Mucosa of descending colon (tissue), 3 donors: ENCODE data around the gene INPP5F. TPM values are rescaled to one million over a fixed set of nuclear protein-coding genes. Genes with fewer than 3 reads are reported as not detected.
A peak's percentile ranks its signal among the peaks of the same experiment; 100 is the strongest.

Source experiments
- ATAC-seq: fragments of 200-7000 bp; cut with Tn5 transposase; one replicate; pipeline ENCODE4 v1.9.1; 2020; ENCODE audit warnings: mild to moderate bottlenecking, moderate library complexity
- DNase-seq, 3 donors: peaks; one replicate each; pipeline ENCODE4 v3.0.0-alpha.2; 2020
- H3K36me3 ChIP-seq: fragments of 200-600 bp; one replicate; pipeline ENCODE4 v1.8.0; 2021; ENCODE audit warnings: low read depth, mild to moderate bottlenecking
- H3K4me1 ChIP-seq: fragments of 200-600 bp; one replicate; pipeline ENCODE4 v1.8.0; 2021; ENCODE audit warnings: low read depth, mild to moderate bottlenecking
- H3K4me3 ChIP-seq: fragments of 200-600 bp; one replicate; pipeline ENCODE4 v1.8.0; 2021; ENCODE audit warnings: mild to moderate bottlenecking
- H3K9me3 ChIP-seq: fragments of 200-600 bp; one replicate; pipeline ENCODE4 v1.8.0; 2021; ENCODE audit warnings: mild to moderate bottlenecking
- intact Hi-C, 2 donors: fragments of 100-400 bp; cut with DNase I in 1 of 2; cut with micrococcal nuclease in 1 of 2; formaldehyde crosslinking; loops; one replicate each; pipeline versions ENCODE4 v1.11.0 to v1.11.1; 2022; cut with DNase I, micrococcal nuclease
- total RNA-seq, 3 donors: library from RNA; stranded (reverse); fragmentation: NEBNext Ultra II Directional in 2 of 3; extraction: Animal tissue kit (Norgen Biotek cat#: 25700) in 2 of 3; gene quantifications; one replicate each; pipeline versions ENCODE4 v1.2.1 to v1.2.4, GENCODE V29; 2021 to 2023
- TF ChIP-seq, protein P1 (sequence below): fragments of 200-600 bp; IDR thresholded peaks from one replicate; pipeline ENCODE4 v1.8.0; 2022; ENCODE audit warnings: antibody characterized with exemption, mild to moderate bottlenecking
- donor health status: DM: no; HTN: no; CAD: no; lungs with moderate emphysema.
- donor health status: DM: no; HTN: no; CAD: no.
- donor health status: DM: no; HTN: yes; CAD: no.

Gene INPP5F
- total RNA-seq, 3 donors from 2014 or later, result 12.5 to 19.9 (median 13.2) TPM

GRCh38 chr10:119872860-119873681 is 147.2 kb downstream of the INPP5F start:
- Histone ChIP-seq H3K4me1 (peaks cover 16% of the 10 kb centered on the region), H3K4me3 (peak overlapping the region; percentile 80), H3K9me3 (no peaks in the 10 kb centered on the region), H3K36me3 (no peaks in the 10 kb centered on the region)
- TF ChIP-seq, protein P1, sequence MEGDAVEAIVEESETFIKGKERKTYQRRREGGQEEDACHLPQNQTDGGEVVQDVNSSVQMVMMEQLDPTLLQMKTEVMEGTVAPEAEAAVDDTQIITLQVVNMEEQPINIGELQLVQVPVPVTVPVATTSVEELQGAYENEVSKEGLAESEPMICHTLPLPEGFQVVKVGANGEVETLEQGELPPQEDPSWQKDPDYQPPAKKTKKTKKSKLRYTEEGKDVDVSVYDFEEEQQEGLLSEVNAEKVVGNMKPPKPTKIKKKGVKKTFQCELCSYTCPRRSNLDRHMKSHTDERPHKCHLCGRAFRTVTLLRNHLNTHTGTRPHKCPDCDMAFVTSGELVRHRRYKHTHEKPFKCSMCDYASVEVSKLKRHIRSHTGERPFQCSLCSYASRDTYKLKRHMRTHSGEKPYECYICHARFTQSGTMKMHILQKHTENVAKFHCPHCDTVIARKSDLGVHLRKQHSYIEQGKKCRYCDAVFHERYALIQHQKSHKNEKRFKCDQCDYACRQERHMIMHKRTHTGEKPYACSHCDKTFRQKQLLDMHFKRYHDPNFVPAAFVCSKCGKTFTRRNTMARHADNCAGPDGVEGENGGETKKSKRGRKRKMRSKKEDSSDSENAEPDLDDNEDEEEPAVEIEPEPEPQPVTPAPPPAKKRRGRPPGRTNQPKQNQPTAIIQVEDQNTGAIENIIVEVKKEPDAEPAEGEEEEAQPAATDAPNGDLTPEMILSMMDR, result no peak
- intact Hi-C loops, result no loop called here
- DNase-seq, result peak; percentile 90 to 94 (median 93)
- ATAC-seq, result peak; percentile 98

- no peak overlapping the region for H3K4me3 ChIP-seq
- no peak for ATAC-seq
- no peaks in the 10 kb centered on the region for H3K36me3 ChIP-seq
- DNase-seq, result no peak
- H3K4me1 ChIP-seq, result peaks cover 5% of the 10 kb centered on the region
- no peaks in the 10 kb centered on the region for H3K9me3 ChIP-seq
- TF ChIP-seq, protein P1, result no peak
- intact Hi-C loops, result no loop called here
These were observed 152.7 kb downstream of the INPP5F start for GRCh38 chr10:119878524-119878923.

Other genes starting within 250 kb of the INPP5F start
- gene RGS10, start 183.3 kb upstream of the INPP5F start, total RNA-seq, result 10 to 100 TPM; 14.9 to 68.8 (median 19.2) TPM
- gene TIAL1, start 129.1 kb upstream of the INPP5F start, total RNA-seq, result 100 to 1,000 TPM in 2 of 3 donors, 10 to 100 TPM in 1; 85.6 to 122 (median 101) TPM
- gene BAG3, start 74.7 kb upstream of the INPP5F start, total RNA-seq, result 10 to 100 TPM; 15.4 to 55.9 (median 26.3) TPM
- gene MCMBP, start 146.8 kb downstream of the INPP5F start, total RNA-seq, result 10 to 100 TPM; 38.8 to 50.4 (median 39.6) TPM
- 10 to 100 TPM; 50.9 to 67.7 (median 66.3) TPM for gene SEC23IP, start 166.7 kb downstream of the INPP5F start, total RNA-seq